Muscle layer of duodenum (tissue), 2 donors: ENCODE measurements around the gene ZNF513.

ENCODE experiments used
- H3K27ac ChIP-seq: one replicate; pipeline ENCODE4 v1.7.0; 2013; ENCODE audit warnings: mild to moderate bottlenecking, low read length
- H3K27me3 ChIP-seq: one replicate; pipeline ENCODE4 v1.7.0; 2013; ENCODE audit warnings: low read depth, mild to moderate bottlenecking, control low read depth, low read length
- H3K36me3 ChIP-seq, 2 donors: one replicate each; pipeline ENCODE4 v1.7.0; 2013; ENCODE audit warnings: low read length in 2 of 2, control low read depth in 1 of 2, mild to moderate bottlenecking in 1 of 2; ENCODE audit not compliant: insufficient read depth in 2 of 2, control insufficient read depth in 1 of 2
- H3K4me1 ChIP-seq, 2 donors: one replicate each; pipeline ENCODE4 v1.7.0; 2013; ENCODE audit warnings: low read length in 2 of 2, mild to moderate bottlenecking in 2 of 2, control low read depth in 1 of 2, moderate library complexity in 1 of 2; ENCODE audit not compliant: insufficient read depth in 2 of 2, control insufficient read depth in 1 of 2
- H3K4me3 ChIP-seq, 2 donors: one replicate each; pipeline ENCODE4 v1.7.0; 2013; ENCODE audit warnings: low read length in 2 of 2, low read depth in 1 of 2, mild to moderate bottlenecking in 1 of 2
- H3K9me3 ChIP-seq, 2 donors: one replicate each; pipeline ENCODE4 v1.7.0; 2013; ENCODE audit warnings: low read length in 2 of 2, control low read depth in 1 of 2, mild to moderate bottlenecking in 1 of 2; ENCODE audit not compliant: control insufficient read depth in 1 of 2
- donor health status: healthy.

Gene ZNF513

DNA sequence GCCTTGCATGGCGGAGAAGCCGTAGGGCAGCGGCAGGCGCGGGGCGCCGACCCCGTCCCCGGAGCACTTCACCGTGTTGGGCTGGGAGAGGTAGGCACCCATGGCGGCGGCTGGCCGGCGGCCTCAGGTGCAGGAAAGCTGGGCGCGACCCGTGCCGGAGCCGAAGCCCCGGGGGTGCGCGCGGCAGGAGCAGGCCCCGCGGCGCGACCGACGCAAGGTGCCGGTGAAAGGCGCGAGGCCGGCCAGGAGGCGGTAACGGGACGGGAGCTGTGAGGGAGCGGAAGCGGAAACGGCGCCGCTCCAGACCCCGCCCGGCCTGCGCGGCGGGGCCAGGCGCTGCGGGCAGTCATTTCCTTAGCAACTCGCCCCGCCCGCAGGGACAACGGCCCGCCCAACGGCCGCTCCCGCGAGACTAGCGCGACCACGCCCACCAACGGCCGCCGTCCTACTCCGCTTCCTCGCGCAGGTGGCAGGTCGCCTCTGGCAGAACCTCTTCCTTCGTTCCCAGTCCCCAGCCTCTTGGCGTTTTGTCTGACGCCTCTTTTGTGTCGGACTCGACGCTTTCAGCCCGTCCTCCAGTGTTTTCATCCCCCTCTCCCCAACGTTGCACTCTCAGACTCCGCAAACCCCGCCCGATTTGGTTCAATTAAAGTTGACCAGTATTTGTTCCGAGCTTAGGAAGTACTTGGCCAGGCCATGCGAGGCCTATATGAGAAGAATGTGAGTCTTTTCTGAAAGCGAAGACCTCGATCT is 29.0 kb upstream of the ZNF513 start, which contains the start of gene PPM1G:
Gene PPM1G, minus strand, starts transcription at position 271 of the 753 bp plus-strand sequence. Its CDS starts 169 bp downstream, at position 102.
- Histone ChIP-seq H3K27me3 (no peaks in the 10 kb centered on the region), H3K27ac (peak within 1 kb of the TSS; percentile 89), H3K36me3 (peaks cover 0 to 4% of the 10 kb centered on the region in 2 donors), H3K9me3 (no peaks in the 10 kb centered on the region), H3K4me3 (peak within 1 kb of the TSS; percentile 87 to 99), H3K4me1 (peaks cover 7 to 13% of the 10 kb centered on the region in 2 donors)

DNA sequence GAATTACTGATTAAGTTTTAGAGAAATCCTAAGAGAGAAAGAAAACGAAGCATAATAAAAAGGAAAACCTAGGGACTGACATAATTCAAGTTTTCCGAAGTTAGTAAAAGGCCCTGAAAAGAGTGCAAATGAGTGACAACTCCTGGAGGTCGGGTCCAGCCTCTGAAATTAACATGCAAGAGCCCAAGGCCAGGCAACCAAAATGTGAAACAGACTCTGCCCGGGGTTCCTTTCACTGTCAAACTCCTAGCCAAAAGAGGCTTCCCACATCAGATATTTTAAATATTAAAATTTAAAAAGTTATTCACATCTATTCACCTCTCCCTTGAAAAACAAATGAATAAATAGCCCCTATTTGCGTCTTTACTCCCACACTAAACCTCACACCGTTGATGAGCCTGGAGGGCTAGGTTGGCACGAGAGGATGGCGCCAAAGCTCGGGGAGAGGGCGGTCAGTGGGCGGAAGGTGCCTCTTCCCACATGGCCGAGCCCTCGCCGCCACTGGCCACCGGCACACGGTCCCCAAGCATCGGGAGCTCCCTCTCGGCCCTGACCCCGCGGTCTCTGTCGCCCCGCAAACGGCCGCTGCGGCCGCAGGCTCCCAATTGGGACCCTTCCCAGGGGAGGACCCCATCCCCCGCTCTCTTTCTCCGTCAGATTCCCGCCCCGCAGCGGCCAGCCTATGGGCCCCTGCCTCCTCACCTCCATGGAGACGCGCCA is 28.2 kb upstream of the ZNF513 start:
- H3K27me3 ChIP-seq = no peaks in the 10 kb centered on the region
- peak overlapping the region; percentile 56 for H3K27ac ChIP-seq
- peaks cover 0 to 4% of the 10 kb centered on the region in 2 donors for H3K36me3 ChIP-seq
- peaks cover 7 to 13% of the 10 kb centered on the region in 2 donors for H3K4me1 ChIP-seq
- peak overlapping the region; percentile 87 to 99 for H3K4me3 ChIP-seq
- no peaks in the 10 kb centered on the region for H3K9me3 ChIP-seq

DNA sequence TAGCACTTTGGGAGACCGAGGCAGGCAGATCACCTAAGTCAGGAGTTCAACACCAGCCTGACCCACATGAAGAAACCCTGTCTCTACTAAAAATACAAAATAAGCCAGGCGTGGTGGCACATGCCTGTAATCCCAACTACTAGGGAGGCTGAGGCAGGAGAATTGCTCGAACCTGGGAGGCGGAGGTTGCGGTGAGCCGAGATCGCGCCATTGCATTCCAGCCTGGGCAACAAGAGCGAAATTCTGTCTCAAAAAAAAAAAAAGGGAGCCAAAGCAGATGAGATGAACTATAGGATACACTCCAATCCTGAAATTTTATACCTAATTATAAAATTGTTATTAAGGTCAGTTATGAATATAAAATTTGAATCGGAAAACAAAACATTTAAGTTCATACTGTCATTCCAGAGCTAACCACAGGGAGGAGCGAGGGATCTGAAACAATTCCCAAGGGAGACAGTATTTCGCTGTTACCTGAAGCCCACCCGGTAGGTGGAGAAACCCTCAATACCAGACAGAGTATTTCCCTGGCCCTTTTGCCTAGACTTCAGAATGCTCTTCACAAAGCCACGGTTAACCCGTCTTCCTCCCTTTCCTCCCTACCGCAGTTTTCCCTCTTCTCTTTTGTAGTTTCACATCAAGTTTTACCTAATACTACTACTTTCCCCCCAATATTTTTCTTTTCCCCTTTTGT is 27.4 kb upstream of the ZNF513 start:
- Histone ChIP-seq H3K27me3 (no peaks in the 10 kb centered on the region), H3K36me3 (peaks cover 0 to 4% of the 10 kb centered on the region in 2 donors), H3K9me3 (no peaks in the 10 kb centered on the region), H3K4me1 (peaks cover 7 to 13% of the 10 kb centered on the region in 2 donors), H3K27ac (no peak overlapping the region), H3K4me3 (peak overlapping the region; percentile 87 to 99)

DNA sequence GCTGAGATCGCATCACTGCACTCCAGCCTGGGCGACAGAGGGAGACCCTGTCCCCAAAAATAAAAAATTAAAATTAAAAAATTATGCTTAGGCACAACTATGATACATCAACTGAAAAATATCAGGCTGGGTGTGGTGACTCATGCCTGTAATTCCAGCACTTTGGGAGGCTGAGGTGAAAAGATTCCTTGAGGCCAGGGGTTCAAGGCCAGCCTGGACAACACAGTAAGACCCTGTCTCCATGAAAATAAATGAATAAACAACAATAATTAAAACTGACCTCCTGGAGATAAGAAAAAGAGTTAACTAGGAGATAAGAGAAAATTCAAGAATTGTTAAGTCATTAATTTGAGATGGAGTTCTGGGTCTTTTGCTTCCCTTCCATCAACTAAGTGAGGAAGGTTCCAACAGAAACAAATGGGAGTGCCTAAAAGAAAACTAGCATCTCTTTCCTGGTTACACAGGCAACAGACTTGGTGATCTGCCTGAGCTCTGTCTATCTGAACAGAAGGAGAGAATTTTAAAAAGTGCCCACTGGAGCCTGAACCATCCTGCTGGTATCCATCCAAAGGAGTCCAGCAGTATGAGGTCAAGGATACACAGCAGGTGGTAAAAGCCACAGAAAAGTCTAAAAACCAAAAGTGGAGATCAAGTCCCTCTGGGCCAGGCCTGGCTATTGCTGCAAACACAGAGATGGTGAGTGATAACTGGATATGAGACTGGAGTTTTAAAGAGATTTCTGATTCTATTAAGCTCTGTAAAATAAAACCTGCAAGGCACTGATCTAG is 20.0 kb upstream of the ZNF513 start:
- Histone ChIP-seq H3K9me3 (no peaks in the 10 kb centered on the region), H3K36me3 (peaks cover 0 to 4% of the 10 kb centered on the region in 2 donors), H3K4me1 (no peaks in the 10 kb centered on the region), H3K4me3 (no peak overlapping the region), H3K27me3 (no peaks in the 10 kb centered on the region), H3K27ac (no peak overlapping the region)

DNA sequence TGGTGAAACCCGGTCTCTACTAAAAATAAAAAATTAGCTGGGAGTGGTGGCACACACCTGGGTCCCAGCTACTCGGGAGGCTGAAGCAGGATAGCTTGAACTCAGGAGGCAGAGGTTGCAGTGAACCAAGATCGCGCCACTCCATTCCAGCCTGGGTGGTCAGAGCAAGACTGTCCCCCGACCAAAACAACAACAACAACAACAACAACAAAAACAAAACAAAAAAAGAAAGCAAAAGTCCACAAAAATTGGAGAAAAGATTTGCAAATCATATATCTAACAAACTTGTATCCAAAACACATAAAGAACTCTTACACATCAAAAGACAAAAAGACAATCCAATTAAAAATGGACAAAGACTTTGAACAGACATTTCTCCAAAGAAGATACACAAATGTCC is 18.4 kb upstream of the ZNF513 start:
- H3K27me3 ChIP-seq = no peaks in the 10 kb centered on the region
- H3K9me3 ChIP-seq = no peaks in the 10 kb centered on the region
- H3K4me1 ChIP-seq = no peaks in the 10 kb centered on the region
- H3K27ac ChIP-seq = no peak overlapping the region
- no peak overlapping the region for H3K4me3 ChIP-seq
- H3K36me3 ChIP-seq = no peaks in the 10 kb centered on the region

DNA sequence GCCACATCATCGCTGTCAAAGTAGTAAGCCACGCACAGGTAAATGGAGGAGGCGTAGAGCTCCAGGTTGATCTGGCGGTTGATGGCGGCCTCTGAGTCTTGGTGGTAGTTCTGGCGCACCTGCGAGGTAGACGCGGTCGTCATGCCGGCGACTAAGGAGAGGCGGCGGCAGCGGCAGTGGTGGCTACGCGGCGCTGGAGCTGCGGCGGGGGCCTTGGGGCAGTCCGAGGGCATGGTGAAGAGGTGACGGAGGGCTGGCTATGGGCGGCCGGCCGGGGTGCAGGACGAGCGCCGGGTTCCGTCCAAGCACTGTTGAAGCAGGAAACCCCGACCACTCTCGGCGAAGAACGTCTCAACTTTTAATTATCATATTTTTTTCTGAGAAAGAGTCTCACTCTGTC is 12.7 kb upstream of the ZNF513 start:
- no peak overlapping the region for H3K4me3 ChIP-seq
- H3K36me3 ChIP-seq = peaks cover 0 to 4% of the 10 kb centered on the region in 2 donors
- no peaks in the 10 kb centered on the region for H3K9me3 ChIP-seq
- no peaks in the 10 kb centered on the region for H3K27me3 ChIP-seq
- H3K27ac ChIP-seq = no peak overlapping the region
- H3K4me1 ChIP-seq = no peaks in the 10 kb centered on the region

DNA sequence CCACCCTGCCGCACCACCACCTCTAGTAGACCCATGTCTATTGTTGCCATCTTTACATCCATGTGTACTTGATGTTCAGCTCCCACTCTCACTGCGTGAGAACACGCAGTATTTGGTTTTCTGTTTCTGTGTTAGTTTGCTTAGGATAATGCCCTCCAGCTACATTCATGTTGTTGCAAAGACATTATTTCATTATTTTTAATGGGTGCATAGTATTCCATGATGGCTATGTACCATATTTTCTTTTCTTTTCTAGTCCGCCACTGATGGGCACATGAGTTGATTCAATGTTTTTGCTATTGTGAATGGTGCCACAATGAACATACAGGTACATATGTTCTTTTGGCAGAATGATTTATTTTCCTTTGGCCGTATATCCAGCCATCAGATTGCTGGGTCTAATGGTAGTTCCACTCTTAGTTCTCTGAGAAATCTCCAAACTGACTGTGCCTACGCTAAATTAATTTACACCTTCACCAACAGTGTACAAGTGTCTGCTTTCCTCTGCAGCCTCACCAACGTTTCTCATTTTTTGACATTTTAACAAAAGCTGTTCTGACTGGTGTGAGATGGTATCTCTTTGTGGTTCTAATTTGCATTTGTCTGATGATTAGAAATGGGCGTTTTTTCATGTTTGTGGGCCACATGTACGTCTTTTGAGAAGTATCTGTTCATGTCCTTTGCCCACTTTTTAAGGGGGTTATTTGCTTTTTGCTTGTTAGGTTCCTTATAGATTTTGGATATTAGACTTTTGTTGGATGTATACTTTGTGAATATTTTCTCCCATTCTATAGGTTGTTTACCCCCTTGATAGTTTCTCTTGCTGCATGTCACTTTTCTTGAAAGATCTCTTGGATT is 10.5 kb upstream of the ZNF513 start:
- H3K27me3 ChIP-seq = no peaks in the 10 kb centered on the region
- no peak overlapping the region for H3K27ac ChIP-seq
- H3K4me3 ChIP-seq = no peak overlapping the region
- H3K36me3 ChIP-seq = peaks cover 3 to 4% of the 10 kb centered on the region in 2 donors
- H3K4me1 ChIP-seq = no peaks in the 10 kb centered on the region
- no peaks in the 10 kb centered on the region for H3K9me3 ChIP-seq

DNA sequence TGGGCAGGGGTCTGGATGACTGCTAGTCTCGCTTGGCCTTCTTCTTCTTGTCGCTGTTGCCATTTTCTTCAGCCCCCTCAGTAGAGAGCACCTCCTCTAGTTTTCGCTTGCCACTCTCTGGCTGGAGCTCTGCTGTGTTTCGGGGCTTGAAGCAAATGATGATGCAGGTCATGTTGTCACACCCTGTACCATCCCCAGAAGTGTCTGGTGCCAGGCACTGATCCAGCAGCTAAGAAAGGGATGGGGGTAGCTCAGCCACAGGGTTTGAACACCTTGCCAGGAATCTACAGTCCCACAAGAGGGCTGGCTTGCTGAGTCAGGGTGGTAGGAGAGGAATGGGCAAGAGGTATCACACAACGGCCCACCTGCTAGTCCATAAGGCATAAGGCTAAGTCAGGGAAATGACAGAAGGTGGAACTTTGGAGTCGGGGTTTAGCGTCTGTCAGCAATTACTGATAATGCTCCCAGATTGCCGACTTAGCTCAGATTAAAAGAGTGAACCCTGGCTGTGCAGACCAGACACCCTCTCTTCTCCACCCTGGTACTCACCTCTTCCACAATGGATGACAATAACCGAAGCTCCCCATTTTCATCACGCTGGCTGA is 1.1 kb upstream of the ZNF513 start:
- Histone ChIP-seq H3K9me3 (no peaks in the 10 kb centered on the region), H3K36me3 (peaks cover 45 to 65% of the 10 kb centered on the region in 2 donors), H3K4me1 (peaks cover 6 to 20% of the 10 kb centered on the region in 2 donors), H3K27ac (no peak overlapping the region), H3K27me3 (no peaks in the 10 kb centered on the region), H3K4me3 (no peak overlapping the region)

DNA sequence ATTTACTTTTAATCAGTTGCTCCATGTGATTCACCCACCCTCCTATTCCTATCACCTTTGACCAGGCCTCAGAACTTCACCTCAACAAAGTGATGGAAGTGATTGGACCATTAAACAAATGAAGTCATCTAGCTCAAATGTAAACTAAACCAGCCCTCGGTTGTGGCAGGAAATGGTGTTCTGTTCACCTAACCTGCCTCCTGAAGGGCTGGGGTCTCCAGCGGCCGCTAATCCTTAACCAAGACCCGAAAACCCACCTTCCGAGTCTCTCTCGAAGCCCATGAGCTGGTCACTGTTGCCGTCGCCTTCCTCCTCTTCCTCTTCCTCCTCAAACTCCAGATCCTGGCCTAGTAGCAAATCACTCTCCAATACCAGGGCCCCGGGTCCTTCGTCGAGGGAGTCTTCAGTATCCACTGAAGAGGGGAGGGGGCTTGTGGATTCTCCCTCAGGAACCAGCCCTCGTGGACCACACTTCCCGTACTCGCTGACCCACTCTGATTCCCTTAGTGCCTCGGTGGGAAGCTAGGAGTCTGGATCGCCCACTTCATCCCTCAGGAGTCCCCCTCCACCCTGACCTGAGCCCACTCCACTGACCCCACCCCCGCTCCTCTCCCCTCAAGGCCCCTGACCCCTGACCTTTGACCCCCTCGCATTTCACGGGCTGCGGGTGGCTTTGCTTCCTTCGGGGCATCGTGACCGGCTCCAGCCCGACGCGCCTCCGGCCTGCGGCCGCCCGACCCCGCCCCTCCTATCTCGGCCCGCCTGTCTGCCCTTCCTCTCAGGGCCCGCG is 503 bp downstream of the ZNF513 start:
- Histone ChIP-seq H3K27me3 (no peaks in the 10 kb centered on the region), H3K4me3 (peak overlapping the region; percentile 67 to 75), H3K27ac (peak overlapping the region; percentile 93), H3K4me1 (peaks cover 6 to 20% of the 10 kb centered on the region in 2 donors), H3K36me3 (peaks cover 55 to 74% of the 10 kb centered on the region in 2 donors), H3K9me3 (no peaks in the 10 kb centered on the region)
